Loucy (cell line): ENCODE measurements around the gene KIZ.
A peak's percentile ranks its signal among the peaks of the same experiment; 100 is the strongest.

Experiments used
- H2AFZ ChIP-seq: fragments of 200-600 bp; sonication (generic); 2 replicates; pipeline ENCODE4 v1.6.0; 2016; ENCODE audit warnings: antibody characterized with exemption, mild to moderate bottlenecking, low read length, moderate library complexity
- H3F3A ChIP-seq: fragments of 200-600 bp; 2 replicates; pipeline ENCODE4 v1.6.0; 2016; ENCODE audit warnings: antibody characterized with exemption, low read depth, mild to moderate bottlenecking
- H3K27me3 ChIP-seq: fragments of 200-600 bp; sonication (generic); 2 replicates; pipeline ENCODE4 v1.6.1; 2014; ENCODE audit warnings: low read length, mild to moderate bottlenecking; ENCODE audit not compliant: insufficient read depth, poor library complexity, severe bottlenecking
- H3K36me3 ChIP-seq: fragments of 200-600 bp; sonication (generic); 2 replicates; pipeline ENCODE4 v1.6.1; 2016; ENCODE audit warnings: low read length; ENCODE audit not compliant: insufficient read depth
- H3K4me1 ChIP-seq: fragments of 200-600 bp; sonication (generic); 2 replicates; pipeline ENCODE4 v1.5.1; 2014; ENCODE audit warnings: low read length, mild to moderate bottlenecking; ENCODE audit not compliant: insufficient read depth, poor library complexity, severe bottlenecking
- H3K4me2 ChIP-seq: fragments of 200-600 bp; sonication (generic); 2 replicates; pipeline ENCODE4 v1.6.0; 2014; ENCODE audit warnings: antibody characterized with exemption, low read length, low read depth, mild to moderate bottlenecking; ENCODE audit not compliant: poor library complexity, severe bottlenecking
- H3K4me3 ChIP-seq: fragments of 200-600 bp; sonication (generic); 2 replicates; pipeline ENCODE4 v1.5.1; 2014; ENCODE audit warnings: low read length, mild to moderate bottlenecking, mixed read lengths; ENCODE audit not compliant: poor library complexity, severe bottlenecking
- H3K79me2 ChIP-seq: fragments of 200-600 bp; sonication (generic); 2 replicates; pipeline ENCODE4 v1.6.1; 2014; ENCODE audit warnings: low read length; ENCODE audit not compliant: insufficient read depth
- H3K9ac ChIP-seq: fragments of 200-600 bp; sonication (generic); 2 replicates; pipeline ENCODE4 v1.6.0; 2014; ENCODE audit warnings: mild to moderate bottlenecking, low read depth, low read length, moderate library complexity; ENCODE audit not compliant: poor library complexity, severe bottlenecking
- H3K9me2 ChIP-seq: fragments of 200-600 bp; sonication (generic); replicated peaks from 2 replicates; pipeline ENCODE4 v1.6.1; 2016; ENCODE audit warnings: low read depth, low read length, mixed read lengths
- H3K9me3 ChIP-seq: fragments of 200-600 bp; sonication (generic); 2 replicates; pipeline ENCODE4 v1.6.1; 2014; ENCODE audit warnings: mild to moderate bottlenecking, antibody characterized with exemption, low read length, low read depth; ENCODE audit not compliant: insufficient read depth
- H4K20me1 ChIP-seq: fragments of 200-600 bp; sonication (generic); 2 replicates; pipeline ENCODE4 v1.6.0; 2014; ENCODE audit warnings: antibody characterized with exemption, low read length, mild to moderate bottlenecking; ENCODE audit not compliant: insufficient read depth, poor library complexity, severe bottlenecking
- EZH2phosphoT487 ChIP-seq: fragments of 200-600 bp; IDR thresholded peaks from 2 replicates; pipeline ENCODE4 v1.6.1; 2018; ENCODE audit warnings: antibody characterized with exemption, mild to moderate bottlenecking, moderate library complexity, borderline replicate concordance
- TF ChIP-seq, protein P1 (sequence below): fragments of 200-600 bp; sonication (generic); conservative IDR thresholded peaks from 2 replicates; pipeline ENCODE4 v1.5.1; 2014; ENCODE audit warnings: mild to moderate bottlenecking, antibody characterized with exemption, low read length

KIZ gene, protein sequence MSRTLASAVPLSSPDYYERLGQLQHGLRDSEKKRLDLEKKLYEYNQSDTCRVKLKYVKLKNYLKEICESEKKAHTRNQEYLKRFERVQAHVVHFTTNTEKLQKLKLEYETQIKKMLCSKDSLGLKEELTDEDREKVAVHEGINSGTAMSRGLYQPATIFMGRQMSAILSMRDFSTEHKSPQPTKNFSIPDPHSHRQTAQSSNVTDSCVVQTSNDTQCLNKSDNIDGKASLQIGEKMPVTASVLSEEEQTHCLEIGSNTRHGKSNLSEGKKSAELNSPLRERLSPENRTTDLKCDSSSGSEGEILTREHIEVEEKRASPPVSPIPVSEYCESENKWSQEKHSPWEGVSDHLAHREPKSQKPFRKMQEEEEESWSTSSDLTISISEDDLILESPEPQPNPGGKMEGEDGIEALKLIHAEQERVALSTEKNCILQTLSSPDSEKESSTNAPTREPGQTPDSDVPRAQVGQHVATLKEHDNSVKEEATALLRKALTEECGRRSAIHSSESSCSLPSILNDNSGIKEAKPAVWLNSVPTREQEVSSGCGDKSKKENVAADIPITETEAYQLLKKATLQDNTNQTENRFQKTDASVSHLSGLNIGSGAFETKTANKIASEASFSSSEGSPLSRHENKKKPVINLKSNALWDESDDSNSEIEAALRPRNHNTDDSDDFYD

GRCh38 chr20:21125849-21126580, at the start of gene KIZ:
TSS of gene KIZ (plus strand) at chr20:21126082. CDS start at chr20:21126116, 34 bp downstream.
- H3K9me2 ChIP-seq = no peaks in the 10 kb centered on the region
- H3K4me2 ChIP-seq = peak within 1 kb of the TSS; percentile 93
- H3K36me3 ChIP-seq = no peaks in the 10 kb centered on the region
- H3K27me3 ChIP-seq = no peaks in the 10 kb centered on the region
- H3K4me3 ChIP-seq = peak within 1 kb of the TSS; percentile 91
- peaks cover 45% of the 10 kb centered on the region for H3K4me1 ChIP-seq
- peaks cover 10% of the 10 kb centered on the region for H4K20me1 ChIP-seq
- H3F3A ChIP-seq = no peaks in the 10 kb centered on the region
- TF ChIP-seq, protein P1, sequence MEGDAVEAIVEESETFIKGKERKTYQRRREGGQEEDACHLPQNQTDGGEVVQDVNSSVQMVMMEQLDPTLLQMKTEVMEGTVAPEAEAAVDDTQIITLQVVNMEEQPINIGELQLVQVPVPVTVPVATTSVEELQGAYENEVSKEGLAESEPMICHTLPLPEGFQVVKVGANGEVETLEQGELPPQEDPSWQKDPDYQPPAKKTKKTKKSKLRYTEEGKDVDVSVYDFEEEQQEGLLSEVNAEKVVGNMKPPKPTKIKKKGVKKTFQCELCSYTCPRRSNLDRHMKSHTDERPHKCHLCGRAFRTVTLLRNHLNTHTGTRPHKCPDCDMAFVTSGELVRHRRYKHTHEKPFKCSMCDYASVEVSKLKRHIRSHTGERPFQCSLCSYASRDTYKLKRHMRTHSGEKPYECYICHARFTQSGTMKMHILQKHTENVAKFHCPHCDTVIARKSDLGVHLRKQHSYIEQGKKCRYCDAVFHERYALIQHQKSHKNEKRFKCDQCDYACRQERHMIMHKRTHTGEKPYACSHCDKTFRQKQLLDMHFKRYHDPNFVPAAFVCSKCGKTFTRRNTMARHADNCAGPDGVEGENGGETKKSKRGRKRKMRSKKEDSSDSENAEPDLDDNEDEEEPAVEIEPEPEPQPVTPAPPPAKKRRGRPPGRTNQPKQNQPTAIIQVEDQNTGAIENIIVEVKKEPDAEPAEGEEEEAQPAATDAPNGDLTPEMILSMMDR = peak; percentile 43
- TF ChIP-seq EZH2phosphoT487 = no peak
- H2AFZ ChIP-seq = peak within 1 kb of the TSS; percentile 82
- H3K9ac ChIP-seq = peak within 1 kb of the TSS; percentile 91
- no peaks in the 10 kb centered on the region for H3K9me3 ChIP-seq
- H3K79me2 ChIP-seq = peaks cover 35% of the 10 kb centered on the region

GRCh38 chr20:21077809-21078345, 48.0 kb upstream of the KIZ start:
- Histone ChIP-seq H3K79me2 (no peaks in the 10 kb centered on the region), H3K9me2 (no peaks in the 10 kb centered on the region), H2AFZ (no peak overlapping the region), H3K4me1 (peaks cover 37% of the 10 kb centered on the region), H3K9me3 (no peaks in the 10 kb centered on the region), H3K4me3 (no peak overlapping the region), H3K36me3 (no peaks in the 10 kb centered on the region), H4K20me1 (no peaks in the 10 kb centered on the region), H3F3A (no peaks in the 10 kb centered on the region), H3K4me2 (no peak overlapping the region), H3K9ac (no peak overlapping the region), H3K27me3 (no peaks in the 10 kb centered on the region)
- TF ChIP-seq, protein P1 = no peak
- no peak for TF ChIP-seq EZH2phosphoT487

DNA sequence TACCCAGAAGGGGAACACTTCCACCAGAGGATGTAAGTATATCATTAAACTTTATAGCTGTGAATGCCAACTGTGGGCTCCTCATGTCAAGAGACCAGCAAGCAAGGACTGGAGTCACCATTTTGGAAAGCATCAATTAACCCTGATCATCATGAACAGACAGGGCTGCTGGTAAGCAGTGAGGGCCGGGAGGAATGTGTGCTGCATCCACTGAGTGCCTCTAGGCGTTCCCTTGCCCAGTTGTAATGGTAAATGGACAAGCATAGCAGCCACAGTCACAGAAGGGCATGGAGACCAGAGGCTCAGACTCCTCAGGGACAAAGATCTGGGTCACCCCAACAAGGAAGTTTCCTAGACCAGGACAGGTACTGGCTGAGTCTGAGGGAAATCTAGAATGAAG, 43.3 kb upstream of the KIZ start:
- no peak overlapping the region for H3K4me3 ChIP-seq
- no peaks in the 10 kb centered on the region for H4K20me1 ChIP-seq
- H3K27me3 ChIP-seq = no peaks in the 10 kb centered on the region
- no peak overlapping the region for H3K4me2 ChIP-seq
- H3K9me3 ChIP-seq = no peaks in the 10 kb centered on the region
- H3K9me2 ChIP-seq = no peaks in the 10 kb centered on the region
- H3F3A ChIP-seq = no peaks in the 10 kb centered on the region
- no peaks in the 10 kb centered on the region for H3K79me2 ChIP-seq
- no peaks in the 10 kb centered on the region for H3K36me3 ChIP-seq
- H3K4me1 ChIP-seq = peaks cover 16% of the 10 kb centered on the region
- TF ChIP-seq EZH2phosphoT487 = no peak
- TF ChIP-seq, protein P1 = no peak
- no peak overlapping the region for H2AFZ ChIP-seq
- no peak overlapping the region for H3K9ac ChIP-seq
